GM19455 (cell line): Measurements from ENCODE around the gene PIGK.
"Not testable (repeated sequence)": the region's sequence is repeated elsewhere in the genome, so short reads cannot be mapped to it uniquely, and the experiment has no call there.

Experiments used
- ATAC-seq: cut with Tn5 transposase; IDR thresholded peaks from one replicate; pipeline ENCODE4 v1.9.1; 2021; ENCODE audit not compliant: unreplicated experiment

PIGK gene

DNA sequence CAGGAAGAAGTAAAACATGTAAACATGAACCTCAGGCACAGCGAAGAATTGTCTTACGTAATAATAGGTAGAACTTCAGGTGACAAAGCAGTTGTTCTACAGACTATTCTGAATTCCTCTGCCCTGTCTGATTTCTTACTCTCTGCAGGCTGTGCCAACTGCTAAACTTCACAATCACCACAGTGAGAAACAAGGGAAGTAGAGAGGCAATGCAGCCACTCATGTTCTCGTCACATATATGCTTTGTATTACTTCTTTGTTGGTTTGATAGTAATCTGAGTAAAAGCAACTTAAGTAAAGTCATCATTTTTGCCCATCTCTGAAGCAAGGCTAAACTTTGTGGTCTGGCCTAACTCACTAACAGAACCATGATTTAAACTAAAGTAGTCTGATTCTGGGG, 21.9 kb downstream of the PIGK start:
- no peak for ATAC-seq

DNA sequence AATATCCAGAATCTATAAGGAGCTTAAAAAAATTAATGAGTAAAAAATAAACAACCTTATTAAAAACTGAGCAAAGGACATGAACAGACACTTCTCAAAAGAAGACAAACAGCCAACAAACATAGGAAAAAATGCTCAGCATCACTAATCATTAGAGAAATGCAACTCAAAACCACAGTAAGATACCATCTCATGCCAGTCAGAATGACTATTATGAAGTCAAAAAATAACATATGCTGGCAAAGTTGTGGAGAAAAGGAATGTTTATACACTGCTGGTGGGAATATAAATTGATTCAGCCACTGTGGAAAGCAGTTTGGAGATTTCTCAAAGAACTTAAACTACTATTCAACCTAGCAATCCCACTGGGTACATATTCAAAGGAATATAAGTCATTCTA, 25.3 kb downstream of the PIGK start:
- no peak for ATAC-seq

DNA sequence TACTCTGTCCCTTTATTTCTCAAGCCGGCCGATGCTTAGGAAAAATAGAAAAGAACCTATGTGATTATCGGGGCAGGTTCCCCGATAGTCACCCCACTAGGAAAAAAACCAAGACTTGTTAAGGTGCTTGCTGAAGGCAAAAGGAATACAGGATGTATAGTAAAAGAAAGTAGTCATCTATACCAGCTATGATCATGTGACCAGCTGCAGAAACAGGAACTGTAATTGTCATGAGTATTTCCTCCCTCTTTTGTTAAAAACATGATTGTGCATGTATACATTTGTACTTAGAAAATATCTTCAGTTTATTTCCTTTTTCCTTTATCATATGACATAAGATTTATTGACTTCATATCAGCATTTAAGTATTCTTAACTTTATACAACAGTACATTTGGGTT, 30.5 kb downstream of the PIGK start:
- ATAC-seq = no peak

DNA sequence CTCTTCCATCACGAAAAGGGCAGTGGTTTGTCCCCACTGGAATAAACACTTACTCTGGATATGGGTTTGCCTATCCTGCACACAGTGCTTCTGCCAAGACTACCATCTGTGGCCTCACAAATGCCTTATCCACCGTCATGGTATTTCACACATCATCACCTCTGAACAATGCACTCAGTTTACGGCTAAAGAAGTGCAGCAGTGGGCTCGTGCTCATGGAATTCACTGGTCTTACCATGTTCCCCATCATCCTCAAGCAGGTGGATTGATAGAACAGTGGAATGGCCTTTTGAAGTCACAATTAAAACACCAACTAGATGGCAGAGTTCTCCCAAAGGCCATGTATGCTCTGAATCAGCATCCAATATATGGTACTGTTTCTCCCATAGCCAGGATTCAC, 32.3 kb downstream of the PIGK start:
- not testable (repeated sequence) for ATAC-seq

DNA sequence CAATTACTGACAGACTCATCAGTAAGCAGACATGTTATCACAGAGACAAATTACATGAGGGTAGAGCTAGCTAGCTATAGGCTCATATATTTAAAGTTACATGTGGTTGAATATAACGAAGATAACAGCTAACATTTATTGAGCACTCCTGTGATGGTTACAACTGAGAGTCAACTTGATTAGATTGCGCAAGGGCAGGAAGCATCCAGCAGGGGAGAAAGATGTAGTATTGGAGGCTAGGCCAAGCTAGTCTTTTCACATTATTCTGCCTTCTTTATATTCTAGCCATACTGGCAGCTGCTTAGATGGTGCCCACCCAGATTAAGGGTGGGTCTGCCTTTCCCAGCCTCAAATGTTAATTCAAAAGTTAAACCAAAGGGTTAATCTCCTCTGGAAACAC, 37.1 kb downstream of the PIGK start:
- ATAC-seq = no peak

DNA sequence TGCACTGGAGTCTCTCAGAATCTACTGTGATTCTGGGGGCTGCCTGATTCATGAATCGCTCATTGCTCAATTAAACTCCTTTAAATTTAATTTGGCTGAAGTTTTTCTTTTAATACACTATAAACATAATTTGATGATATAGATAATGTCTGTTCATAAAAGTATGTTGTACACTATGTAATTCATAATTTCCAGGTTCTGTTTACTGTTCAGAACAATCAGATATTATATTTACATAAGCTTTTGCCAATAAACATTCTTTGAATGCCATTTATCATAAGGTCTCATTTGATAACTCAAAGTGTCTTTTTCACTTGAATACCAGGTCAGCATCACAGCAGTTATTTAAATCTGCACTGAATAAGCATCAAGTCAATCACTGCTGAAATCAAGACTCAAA, 39.6 kb downstream of the PIGK start:
- no peak for ATAC-seq

DNA sequence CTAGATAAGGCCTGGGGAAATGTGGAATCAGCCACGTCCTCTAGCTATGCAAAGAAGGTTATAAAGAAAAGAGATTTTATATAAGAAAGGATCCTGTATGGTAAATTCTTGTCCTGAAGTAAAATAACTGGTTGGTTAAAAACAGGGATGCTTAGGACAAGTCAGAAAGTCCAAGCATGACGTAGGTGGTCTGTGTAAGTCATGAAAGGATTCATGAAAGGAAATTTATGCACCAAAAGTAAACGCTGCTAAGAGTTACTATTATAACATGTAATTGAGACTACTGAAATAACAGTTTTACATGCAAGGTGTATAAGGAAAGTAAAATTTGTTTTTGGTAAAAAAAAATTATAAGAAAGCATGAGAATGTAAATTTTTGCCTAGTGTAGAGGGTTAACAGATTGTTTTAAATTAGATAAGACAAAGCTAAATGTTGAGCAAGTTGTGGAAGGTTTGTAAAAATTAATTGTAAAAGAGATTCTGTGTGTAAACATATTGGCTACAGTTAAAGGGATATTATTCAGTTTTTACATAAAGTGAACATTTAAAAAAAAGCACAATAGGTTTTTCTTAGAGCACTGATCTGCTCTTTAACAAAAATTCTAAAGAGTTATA, 43.9 kb downstream of the PIGK start:
- no peak for ATAC-seq

DNA sequence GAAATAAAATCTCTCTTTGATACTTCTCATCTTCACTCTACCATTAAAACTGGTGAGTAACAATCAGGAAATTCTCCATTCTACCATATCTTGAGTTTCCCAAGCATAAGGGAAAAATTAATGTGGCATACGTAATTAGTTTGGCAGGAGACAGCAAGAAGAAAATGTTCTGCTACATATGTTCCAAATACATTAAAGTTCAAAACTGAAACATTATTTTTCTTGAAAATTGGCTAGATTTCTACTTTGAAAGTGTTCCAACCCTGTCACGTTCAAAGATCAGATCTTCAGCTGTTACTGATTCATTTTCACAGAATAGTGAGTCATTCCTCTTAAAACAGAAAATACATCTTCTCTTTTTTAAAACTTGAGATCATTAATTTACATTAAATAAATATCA, 48.5 kb downstream of the PIGK start:
- no peak for ATAC-seq

DNA sequence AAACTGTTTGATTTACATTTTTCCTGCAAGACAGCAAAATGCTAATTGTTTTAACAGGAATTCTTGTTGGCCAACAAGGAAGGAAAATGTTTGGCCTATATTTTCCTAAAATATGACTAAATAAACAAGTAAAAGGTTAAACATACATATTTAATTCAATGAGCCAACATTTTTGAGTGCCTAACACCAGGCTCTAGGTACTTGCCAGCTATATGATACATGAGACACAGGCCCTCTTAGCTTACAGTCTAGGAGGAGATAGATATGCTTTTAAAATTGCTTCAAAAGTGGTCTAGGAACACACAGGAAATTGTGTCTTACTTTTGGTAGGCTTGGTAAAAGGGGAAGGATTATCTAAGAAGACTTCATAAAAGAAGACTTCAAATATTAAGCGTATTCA, 50.9 kb downstream of the PIGK start:
- no peak for ATAC-seq

DNA sequence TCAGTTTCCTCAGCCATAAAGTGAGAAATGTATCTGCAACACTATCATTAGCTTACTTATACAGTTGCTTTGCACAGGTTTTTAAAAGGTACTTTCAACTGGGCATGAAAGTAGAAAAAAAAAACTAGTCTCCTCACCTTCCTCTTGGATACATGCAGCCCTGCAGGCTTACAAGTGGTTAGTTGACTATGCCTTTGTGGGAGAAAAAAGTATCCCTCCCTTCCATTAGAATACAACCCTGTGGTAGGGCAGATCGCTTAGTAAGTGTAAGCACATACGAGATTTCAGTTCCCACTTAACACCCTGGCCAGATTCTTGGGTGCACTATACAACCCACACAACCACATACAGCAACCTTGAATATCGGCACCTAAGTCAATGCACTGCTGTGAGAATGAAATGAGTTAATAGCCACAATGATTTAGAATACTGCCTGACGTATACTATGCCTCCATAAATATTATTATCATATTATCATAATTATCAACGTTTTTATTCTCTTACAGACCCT, 54.7 kb downstream of the PIGK start:
- ATAC-seq = no peak

DNA sequence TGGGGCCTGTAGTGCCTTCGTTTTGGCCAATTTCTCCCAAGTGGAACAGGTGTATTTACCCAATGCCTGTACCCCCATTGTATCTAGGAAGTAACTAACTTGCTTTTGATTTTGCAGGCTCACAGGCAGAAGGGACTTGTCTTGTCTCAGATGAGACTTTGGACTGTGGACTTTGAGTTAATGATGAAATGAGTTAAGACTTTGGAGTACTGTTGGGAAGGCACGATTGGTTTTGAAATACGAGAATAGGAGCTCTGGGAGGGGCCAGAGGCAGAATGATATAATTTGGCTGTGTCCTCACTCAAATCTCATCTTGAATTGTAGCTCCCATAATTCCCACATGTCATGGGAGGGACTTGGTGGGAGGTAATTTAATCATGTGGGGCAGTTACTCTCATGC, 59.5 kb downstream of the PIGK start:
- not testable (repeated sequence) for ATAC-seq

DNA sequence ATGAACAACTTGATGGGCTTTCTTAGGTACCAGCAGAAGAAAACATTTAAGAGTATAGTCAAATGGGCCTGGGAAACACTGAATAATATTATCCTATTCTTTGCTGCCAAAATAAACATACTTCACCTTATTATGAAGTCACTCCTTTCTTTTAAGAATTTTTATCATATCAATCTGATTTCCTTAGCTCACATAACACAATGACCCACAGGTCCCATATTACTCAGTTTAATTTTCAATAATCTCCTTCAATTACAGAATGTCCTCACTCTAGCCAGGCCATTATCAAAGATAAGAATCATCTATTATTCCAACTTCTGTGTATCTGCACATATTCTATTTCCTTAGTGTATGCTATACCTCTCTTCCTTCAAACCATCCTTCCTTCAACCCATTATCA, 63.0 kb downstream of the PIGK start:
- no peak for ATAC-seq

DNA sequence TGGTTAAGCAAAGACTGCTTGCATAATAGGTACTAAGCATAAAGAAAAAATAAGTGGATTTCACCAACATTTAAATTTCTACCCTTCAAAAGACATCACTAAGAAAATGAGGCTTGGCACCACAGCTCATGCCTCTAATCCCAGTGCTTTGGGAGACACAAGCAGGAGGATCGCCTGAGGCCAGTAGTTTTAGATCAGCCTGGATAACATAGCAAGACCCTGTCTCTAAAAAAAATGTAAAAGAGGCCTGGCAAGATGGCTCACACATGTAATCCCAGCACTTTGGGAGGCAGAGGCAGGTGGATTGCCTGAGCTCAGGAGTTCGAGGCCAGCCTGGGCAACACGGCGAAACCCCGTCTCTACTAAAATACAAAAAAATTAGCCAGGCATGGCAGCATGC, 73.0 kb downstream of the PIGK start:
- no peak for ATAC-seq

DNA sequence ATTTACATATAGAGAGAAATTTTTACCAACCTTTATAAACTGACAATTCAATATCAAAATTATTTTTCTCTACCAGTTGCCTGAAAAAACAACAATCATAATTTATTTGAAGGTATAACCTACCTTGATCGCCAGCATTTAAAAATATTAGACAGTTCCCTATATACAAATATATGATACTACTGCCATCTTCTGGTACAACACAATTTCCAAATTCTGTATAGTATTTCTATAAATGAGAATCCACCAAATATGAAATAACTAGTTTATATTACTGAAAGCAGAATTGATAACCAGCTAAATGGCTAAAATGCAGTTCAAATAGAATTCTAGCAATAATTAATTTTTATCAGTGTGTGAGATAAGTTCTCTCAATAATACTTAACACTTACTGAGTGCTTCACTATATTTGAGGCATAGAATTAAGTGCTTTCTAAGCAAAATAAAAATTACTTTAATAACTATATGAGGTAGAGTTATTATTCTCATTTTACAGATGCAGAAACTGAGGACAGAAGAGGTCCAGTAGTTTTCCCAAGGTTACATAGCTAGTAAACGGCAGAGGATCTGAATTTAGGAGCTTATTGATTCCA, 75.6 kb downstream of the PIGK start:
- no peak for ATAC-seq

DNA sequence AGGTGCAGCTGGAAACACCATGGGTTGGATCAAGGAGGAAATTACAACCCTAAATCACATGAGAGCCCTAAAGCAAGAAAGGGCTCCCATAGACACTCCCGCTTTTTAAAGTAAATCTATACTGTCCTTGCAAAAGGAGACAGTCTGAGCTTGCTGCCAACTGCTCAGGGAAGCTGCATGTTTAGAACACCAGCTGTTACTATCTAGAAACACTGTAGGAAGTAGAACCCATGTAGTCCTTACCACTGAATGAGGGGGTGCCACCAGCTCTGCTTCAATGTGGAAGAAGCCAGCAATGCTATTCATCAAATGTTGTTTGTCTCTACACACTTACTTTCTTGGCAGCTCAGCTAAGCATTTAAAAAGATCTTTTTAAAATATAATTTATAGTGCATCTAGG, 79.8 kb downstream of the PIGK start:
- ATAC-seq = no peak

DNA sequence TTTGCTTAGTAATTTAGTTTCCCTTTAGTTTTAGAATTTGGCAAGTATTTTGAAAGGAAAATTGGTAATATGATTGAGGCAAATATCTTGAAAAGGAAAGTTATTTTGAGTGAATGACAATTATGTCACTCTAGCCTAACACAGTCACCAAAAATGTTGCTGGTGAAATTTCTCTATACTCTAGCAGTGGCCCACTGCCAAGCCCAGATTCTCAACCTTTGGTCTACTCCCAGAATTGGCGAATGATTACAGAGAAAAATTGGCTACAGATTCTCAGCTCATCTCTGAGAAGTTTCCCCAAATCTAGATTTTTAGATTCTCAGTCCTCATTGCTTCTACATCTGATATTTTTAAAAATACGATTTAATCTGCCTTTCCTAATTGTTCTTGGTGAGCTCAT, 84.9 kb downstream of the PIGK start:
- ATAC-seq = no peak

DNA sequence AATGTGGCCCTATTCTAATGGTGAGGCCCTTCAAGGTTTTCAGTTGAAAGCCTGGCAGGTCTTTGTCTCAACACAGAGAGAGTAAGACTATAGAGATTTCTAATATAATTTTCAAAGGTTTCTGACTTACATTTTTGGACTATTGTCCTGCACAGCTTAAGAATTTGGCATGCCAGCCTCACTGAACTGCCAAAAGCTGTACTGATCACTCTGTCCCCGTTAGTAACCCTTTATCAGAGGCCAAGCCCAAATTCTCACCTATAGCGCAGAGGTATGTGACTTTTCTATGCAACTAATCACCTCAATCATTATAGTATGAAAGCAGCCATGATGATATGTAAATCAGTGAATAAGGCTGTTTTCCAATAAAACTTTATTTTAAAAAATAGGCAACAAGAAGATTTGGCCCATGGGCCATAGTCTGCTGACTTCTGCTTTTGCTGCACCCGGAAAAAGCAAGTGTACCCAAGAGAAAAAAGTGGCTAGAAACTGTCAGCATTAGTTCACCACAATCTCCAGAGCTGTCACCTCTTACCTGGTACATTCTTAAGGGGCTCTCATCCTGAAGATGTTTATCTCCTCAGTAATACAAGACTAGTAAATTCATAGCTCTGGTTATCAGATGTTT, 85.4 kb downstream of the PIGK start:
- ATAC-seq = no peak

DNA sequence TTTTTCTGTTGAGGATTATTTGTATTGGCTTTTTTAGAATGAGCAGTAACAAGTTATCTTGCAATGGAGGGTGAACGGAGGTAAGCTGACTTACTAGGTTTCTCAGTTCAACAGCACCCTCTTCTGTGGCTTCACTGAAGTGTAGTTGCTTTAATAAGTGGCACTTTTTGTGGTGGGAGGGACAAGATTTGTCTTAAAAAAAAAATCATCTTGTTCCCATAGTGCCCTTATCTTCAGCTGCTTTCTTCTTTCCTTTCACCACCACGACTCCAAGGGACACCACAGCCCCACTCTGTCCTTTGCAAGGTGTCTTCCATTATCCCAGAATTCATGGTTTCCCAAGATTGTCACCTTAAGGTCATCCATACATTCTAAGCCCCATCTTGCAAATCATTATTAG, 92.9 kb downstream of the PIGK start:
- no peak for ATAC-seq

DNA sequence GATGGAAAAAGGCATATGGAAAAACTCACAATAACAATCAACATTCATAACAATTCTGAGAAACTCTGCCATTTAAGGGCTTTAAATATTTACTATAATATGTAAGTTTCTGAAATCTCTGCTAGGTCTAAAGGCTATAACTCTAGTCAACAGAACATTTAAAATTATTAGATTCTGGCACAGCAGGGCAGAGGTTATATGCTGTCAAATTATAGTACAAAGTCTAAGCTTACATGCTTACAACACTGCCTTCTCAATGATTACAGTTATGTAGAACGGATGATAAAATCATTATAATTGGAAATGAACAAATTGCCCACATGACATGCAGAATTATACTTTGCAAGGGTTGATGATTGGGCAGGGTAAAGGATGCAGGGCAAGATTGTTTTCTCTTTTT, 97.7 kb downstream of the PIGK start:
- ATAC-seq = no peak

DNA sequence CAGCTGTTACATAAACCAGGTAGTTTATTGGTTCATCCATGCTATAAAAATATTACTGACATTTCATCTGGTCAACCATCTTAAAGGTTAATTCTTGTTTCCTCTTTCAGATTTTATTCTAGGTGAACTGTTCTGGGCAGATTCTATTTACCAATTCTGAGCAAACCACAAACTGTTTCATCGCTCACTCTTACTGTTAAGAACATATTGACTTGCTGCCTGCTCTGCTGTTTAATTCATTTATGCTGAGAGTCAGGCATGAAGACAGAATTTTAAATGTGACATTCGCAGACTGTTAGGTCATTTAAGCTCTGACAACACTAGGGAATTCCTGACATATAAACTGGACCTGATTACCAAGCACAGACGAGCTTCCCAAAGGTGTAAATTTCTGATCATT, 98.3 kb downstream of the PIGK start:
- no peak for ATAC-seq

DNA sequence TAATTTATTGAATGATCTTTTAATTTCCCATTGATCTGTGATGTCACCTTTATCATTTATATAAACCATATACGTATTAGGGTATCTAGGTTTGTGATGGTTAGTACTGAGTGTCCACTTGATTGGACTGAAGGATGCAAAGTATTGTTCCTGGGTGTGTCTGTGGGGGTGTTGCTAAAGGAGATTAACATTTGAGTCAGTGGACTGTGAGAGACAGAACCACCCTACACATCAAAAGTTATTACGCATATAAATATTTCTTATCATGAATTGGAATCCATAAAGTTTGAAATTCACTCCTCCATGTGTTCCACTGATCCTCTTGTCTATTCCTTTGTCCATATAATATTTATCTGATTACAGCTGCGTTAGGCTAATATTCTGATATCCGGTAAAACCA, 100.5 kb downstream of the PIGK start:
- no peak for ATAC-seq

DNA sequence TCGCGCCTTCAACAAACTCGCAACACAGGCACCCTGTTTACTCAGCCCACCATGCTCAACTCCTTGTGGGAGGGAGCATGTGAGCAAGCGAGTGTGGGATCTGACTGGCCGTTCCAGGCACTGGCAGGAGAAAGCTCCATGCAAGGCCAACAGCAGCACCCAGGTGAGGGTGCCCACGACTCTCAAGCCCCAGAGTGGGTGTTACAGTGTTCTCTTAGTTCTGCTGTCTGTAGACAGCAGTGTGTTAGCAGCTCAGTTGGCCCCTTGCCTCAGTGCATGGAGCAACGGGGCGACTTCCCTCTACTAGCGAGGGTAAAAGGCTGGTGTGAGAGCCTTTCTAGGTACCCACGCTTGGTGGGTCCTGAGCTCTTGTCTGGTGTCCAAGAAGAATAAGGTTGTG, 114.6 kb downstream of the PIGK start:
- no peak for ATAC-seq

DNA sequence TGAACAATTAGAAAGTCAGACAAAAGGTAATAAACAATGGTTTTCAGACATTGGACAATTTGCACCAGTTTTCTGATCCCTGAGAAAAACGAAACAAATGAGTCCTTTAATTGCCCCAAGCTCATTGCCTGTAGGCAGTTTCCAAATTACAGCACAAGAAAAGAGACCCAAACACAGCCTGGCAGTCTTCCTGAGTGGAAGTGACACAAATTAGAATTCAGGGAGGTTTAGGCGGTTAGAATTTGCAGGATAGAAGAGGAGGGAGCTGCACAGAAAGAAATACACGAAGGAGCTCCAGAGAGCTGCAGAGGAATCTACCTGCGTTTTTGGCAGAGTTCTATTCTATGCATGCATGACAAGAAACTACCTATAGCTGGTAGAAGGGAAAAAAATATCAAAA, 115.7 kb downstream of the PIGK start:
- no peak for ATAC-seq
